K562 (cell line): ENCODE results near the gene LRRC70. TPM values are rescaled to one million over a fixed set of nuclear protein-coding genes. Genes with fewer than 3 reads are reported as not detected.

Source experiments
- ATAC-seq: fragments of 200-7000 bp; cut with Tn5 transposase; 3 replicates; pipeline ENCODE4 v1.9.1; 2020; ENCODE audit warnings: moderate library complexity
- BruUV-seq: library from RNA; stranded (reverse); fragments of 400-500 nt; replicated peaks from 2 replicates; lab custom pipeline; 2021; lab: Mats Ljungman, UMichigan
- CTCF ChIA-PET: fragments of 300-600 bp; formaldehyde crosslinking; extraction: SDS; loops from one replicate; lab custom pipeline; 2021; ENCODE audit warnings: low intra/inter-chr PET ratio; lab: Yijun Ruan, JAX
- POLR2A ChIA-PET: fragments of 300-600, 350-650 bp; sonication (Branson Sonifier 250); formaldehyde crosslinking; extraction: SDS; loops from one replicate; lab custom pipeline; 2021; ENCODE audit warnings: antibody characterized with exemption, inconsistent platforms; lab: Yijun Ruan, JAX
- DNase-seq, 4 experiments: peaks; one replicate each; pipeline versions ENCODE4 v3.0.0 to v3.0.0-alpha.2; 2011 to 2018; ENCODE audit warnings: low spot score in 3 of 4, mixed read lengths in 3 of 4; ENCODE audit errors: extremely low read depth in 1 of 4
- FAIRE-seq: peaks from 2 replicates; lab custom pipeline; 2011; peaks lifted over from hg19 to GRCh38; lab: Jason Lieb, UNC
- H2AFZ ChIP-seq: 2 replicates; pipeline ENCODE4 v1.6.0; 2011; ENCODE audit warnings: low read depth, low read length, control low read depth, inconsistent platforms
- H3K27ac ChIP-seq: fragments of 200-600 bp; 3 replicates; pipeline ENCODE4 v1.8.0; 2011; ENCODE audit warnings: low read depth, mild to moderate bottlenecking, control low read depth, inconsistent platforms, low read length, moderate library complexity, mixed read lengths; ENCODE audit errors: extremely low read depth
- H3K27me3 ChIP-seq, 2 experiments: fragments of 300-600 bp in 1 of 2; 2 replicates in 1 of 2; 3 replicates in 1 of 2; pipeline versions ENCODE4 v1.6.0 to v1.8.0; 2011; ENCODE audit warnings: inconsistent platforms in 2 of 2, low read length in 2 of 2, mild to moderate bottlenecking in 1 of 2, mixed read lengths in 1 of 2, moderate library complexity in 1 of 2; ENCODE audit not compliant: control insufficient read depth in 2 of 2, insufficient read depth in 2 of 2
- H3K36me3 ChIP-seq: fragments of 300-600 bp; 3 replicates; pipeline ENCODE4 v1.8.0; 2011; ENCODE audit warnings: mild to moderate bottlenecking, low read length, inconsistent platforms; ENCODE audit not compliant: control insufficient read depth, insufficient read depth
- H3K4me1 ChIP-seq, 2 experiments: fragments of 200-600 bp in 1 of 2; replicated peaks in 1 of 2; 2 replicates in 1 of 2; 3 replicates in 1 of 2; pipeline versions ENCODE4 v1.5.1 to v1.8.0; 2011; ENCODE audit warnings: inconsistent platforms in 2 of 2, low read length in 2 of 2, mild to moderate bottlenecking in 1 of 2, mixed read lengths in 1 of 2, moderate library complexity in 1 of 2; ENCODE audit not compliant: control insufficient read depth in 2 of 2, insufficient read depth in 2 of 2
- H3K4me2 ChIP-seq: 2 replicates; pipeline ENCODE4 v1.6.1; 2011; ENCODE audit warnings: low read length, control low read depth, inconsistent platforms, mixed read lengths; ENCODE audit not compliant: insufficient read depth
- H3K4me3 ChIP-seq: fragments of 200-600 bp; sonication (generic), shearing (Covaris generic); 2 replicates; pipeline ENCODE4 v1.5.1; 2016; ENCODE audit warnings: control low read depth, inconsistent platforms
- H3K79me2 ChIP-seq: fragments of 200-600 bp; 3 replicates; pipeline ENCODE4 v1.8.0; 2011; ENCODE audit warnings: low read length, inconsistent platforms; ENCODE audit not compliant: control insufficient read depth, insufficient read depth
- H3K9ac ChIP-seq, 2 experiments: 2 replicates each; pipeline versions ENCODE4 v1.6.0 to v1.6.1; 2011; ENCODE audit warnings: low read depth in 2 of 2, low read length in 2 of 2, control low read depth in 1 of 2, inconsistent platforms in 1 of 2, mild to moderate bottlenecking in 1 of 2, mixed read lengths in 1 of 2; ENCODE audit not compliant: insufficient read depth in 1 of 2
- H3K9me1 ChIP-seq: one replicate; pipeline ENCODE4 v1.6.0; 2011; ENCODE audit warnings: inconsistent platforms, mild to moderate bottlenecking, low read length, moderate library complexity; ENCODE audit not compliant: control insufficient read depth, insufficient read depth
- H3K9me3 ChIP-seq: replicated peaks from 2 replicates; pipeline ENCODE4 v1.5.1; 2011; ENCODE audit warnings: low read depth, low read length, inconsistent platforms; ENCODE audit not compliant: control insufficient read depth, insufficient read depth
- H4K20me1 ChIP-seq: replicated peaks from 2 replicates; pipeline ENCODE4 v1.6.1; 2011; ENCODE audit warnings: low read length, inconsistent platforms, mixed read lengths; ENCODE audit not compliant: control insufficient read depth, insufficient read depth
- ARID3A ChIP-seq: IDR thresholded peaks from 2 replicates; pipeline ENCODE4 v1.6.1; 2012; ENCODE audit warnings: low read depth, low read length, improper control_type of control experiment, borderline replicate concordance
- FUS ChIP-seq: fragments of 200-400 bp; formaldehyde crosslinking; optimal IDR thresholded peaks from 2 replicates; pipeline ENCODE3; 2017; ENCODE audit warnings: low read depth, low read length
- GTF2E2 ChIP-seq: fragments of 200-800 bp; sonication (Bioruptor generic); IDR thresholded peaks from 2 replicates; pipeline ENCODE4 v1.6.1; 2016; ENCODE audit warnings: missing genetic modification characterization, missing compliant biosample characterization
- MEF2A ChIP-seq: IDR thresholded peaks from 2 replicates; pipeline ENCODE4 v1.6.1; 2011; ENCODE audit warnings: low read depth, mild to moderate bottlenecking, low read length, moderate library complexity; ENCODE audit not compliant: control insufficient read depth
- MEF2D ChIP-seq: conservative IDR thresholded peaks from 2 replicates; pipeline ENCODE4 v1.6.1; 2016; ENCODE audit warnings: low read depth, missing genetic modification characterization, missing compliant biosample characterization
- NELFE ChIP-seq: IDR thresholded peaks from 2 replicates; pipeline ENCODE4 v1.6.1; 2011; ENCODE audit warnings: mild to moderate bottlenecking; ENCODE audit not compliant: insufficient read depth, insufficient read length
- NUFIP1 ChIP-seq: fragments of 450-650 bp; IDR thresholded peaks from 2 replicates; pipeline ENCODE4 v1.6.1; 2018; ENCODE audit not compliant: partially characterized antibody
- PBX2 ChIP-seq, 2 experiments: IDR thresholded peaks in 1 of 2; conservative IDR thresholded peaks in 1 of 2; 2 replicates each; pipeline ENCODE4 v1.6.1; 2016; ENCODE audit warnings: low read depth in 2 of 2, mild to moderate bottlenecking in 1 of 2, missing compliant biosample characterization in 1 of 2, missing genetic modification characterization in 1 of 2, moderate library complexity in 1 of 2
- SRSF9 ChIP-seq: fragments of 200-400 bp; formaldehyde crosslinking; IDR thresholded peaks from 2 replicates; pipeline ENCODE4 v1.6.1; 2017; ENCODE audit warnings: low read depth, low read length, borderline replicate concordance
- TCF15 ChIP-seq: fragments of 250-450 bp; sonication (Bioruptor Pico); IDR thresholded peaks from 2 replicates; pipeline ENCODE4 v1.8.0; 2022; ENCODE audit warnings: moderate library complexity, mild to moderate bottlenecking, inconsistent platforms
- TGIF2 ChIP-seq: sonication (generic); formaldehyde crosslinking; IDR thresholded peaks from 2 replicates; pipeline ENCODE4 v1.8.1; 2022; ENCODE audit warnings: mild to moderate bottlenecking, missing genetic modification reagents, moderate library complexity
- THRB ChIP-seq: fragments of 450-650 bp; formaldehyde crosslinking; conservative IDR thresholded peaks from 2 replicates; pipeline ENCODE4 v1.4.0; 2022; ENCODE audit warnings: mild to moderate bottlenecking, missing genetic modification characterization
- ZNF133 ChIP-seq: fragments of 250-450 bp; sonication (Bioruptor Pico); IDR thresholded peaks from 2 replicates; pipeline ENCODE4 v1.4.0; 2020; ENCODE audit warnings: mild to moderate bottlenecking
- ZNF583 ChIP-seq: fragments of 250-450 bp; sonication (Bioruptor Pico); IDR thresholded peaks from 2 replicates; pipeline ENCODE4 v1.4.0; 2020
- WGBS: fragments of 100-300 bp; shearing (Covaris generic); methylation state at CpG from one replicate; pipeline ENCODE4 v1.1.6; 2016; ENCODE audit warnings: low coverage, mixed read lengths; ENCODE audit not compliant: insufficient coverage; ENCODE audit errors: missing lambda C conversion rate; 5-methylcytosine and 5-hydroxymethylcytosine counted together
- in situ Hi-C: fragments of 300-500 bp; cut with MboI; formaldehyde crosslinking; loops from 4 replicates; pipeline ENCODE4 v1.15.0; 2018; ENCODE audit warnings: inconsistent platforms, mixed read lengths
- intact Hi-C: fragments of 100-400 bp; cut with micrococcal nuclease; formaldehyde crosslinking; loops from 2 replicates; pipeline ENCODE4 v1.14.2; 2022
- polyA plus RNA-seq, 8 experiments: library from polyadenylated mRNA; depleted of rRNA in 4 of 8; stranded (reverse) in 5 of 8; unstranded in 3 of 8; fragments of >200 nt; fragmentation: Nextera tagmentation in 2 of 8; fragmentation: Illumina TruSeq in 1 of 8; extraction: Ambion mirVana in 2 of 8; extraction: Trizol in 1 of 8; gene quantifications; 2 replicates each; pipeline versions ENCODE4 v1.2.1 to v1.2.3, GENCODE V29; 2011 to 2014; ENCODE audit warnings: inconsistent platforms in 1 of 8, missing spikeins in 1 of 8
- total RNA-seq, 7 experiments: library from RNA; depleted of rRNA in 6 of 7; stranded (reverse); fragments of >200 nt in 6 of 7; fragmentation: Illumina TruSeq in 2 of 7; extraction: Trizol in 2 of 7; gene quantifications; 2 replicates each; pipeline versions ENCODE4 v1.2.1 to v1.2.3, GENCODE V29; 2011 to 2021; ENCODE audit warnings: low replicate concordance in 1 of 7

Gene LRRC70
- total and polyA plus RNA-seq, 9 of the 15 experiments (the other 6 are each of a cell fraction or from before 2014, with no cell fraction given) = 0.21 to 2.1 (median 0.73) TPM

- no peak for ATAC-seq
- ChIA-PET CTCF (no interaction called here), POLR2A (no interaction called here)
- Histone ChIP-seq H3K9ac (no peak overlapping the region), H3K79me2 (no peaks in the 10 kb centered on the region), H3K9me3 (no peaks in the 10 kb centered on the region), H3K9me1 (no peaks in the 10 kb centered on the region), H3K36me3 (peaks cover 50% of the 10 kb centered on the region; the same call in 2 of the 3 replicates), H3K4me3 (no peak overlapping the region), H3K4me1 (no peaks in the 10 kb centered on the region), H3K4me2 (no peak overlapping the region), H2AFZ (no peak overlapping the region), H3K27me3 (no peaks in the 10 kb centered on the region), H4K20me1 (no peaks in the 10 kb centered on the region), H3K27ac (no peak overlapping the region)
- intact Hi-C loops (no loop called here), in situ Hi-C loops (no loop called here)
- DNase-seq = no peak
- BruUV-seq = no TSS peak
- 100% methylated on average over 1 of the region's 1 CpG for WGBS
- TF ChIP-seq FUS = no peak
- TF ChIP-seq ZNF583 = no peak
- no peak for TF ChIP-seq ARID3A
- TF ChIP-seq SRSF9 = no peak
- no peak for TF ChIP-seq NUFIP1
- no peak for TF ChIP-seq TCF15 (CRISPR knock-in tag)
- TF ChIP-seq ZNF133 (CRISPR knock-in tag) = no peak
- no peak for TF ChIP-seq MEF2D
- TF ChIP-seq MEF2A = no peak
- no peak for TF ChIP-seq NELFE
- no peak for TF ChIP-seq PBX2 (CRISPR knock-in tag; IDR thresholded peaks at IDR 0.05; ENCODE audit: low read depth)
- TF ChIP-seq PBX2 (tag; conservative IDR thresholded peaks at IDR 0.05; ENCODE audit: low read depth) = no peak
- no peak for TF ChIP-seq THRB (CRISPR knock-in tag)
- no peak for TF ChIP-seq TGIF2
- no peak for TF ChIP-seq GTF2E2 (tag)
- FAIRE-seq = no peak
These were observed 17.8 kb upstream of the LRRC70 start for GRCh38 chr5:62560786-62561185.
